ENCODE results near the gene DLK2.
"Not testable (repeated sequence)": the region's sequence is repeated elsewhere in the genome, so short reads cannot be mapped to it uniquely, and the experiment has no call there.

Gene DLK2

GRCh38 chr6:43455531-43456428, at the start of gene DLK2:
Gene DLK2, minus strand, starts transcription at chr6:43455548. Its CDS starts 723 bp downstream, at chr6:43454825.
- DNase-seq, result peak in 3 of 4 experiments; percentile 15 to 48 (median 19)

DNA sequence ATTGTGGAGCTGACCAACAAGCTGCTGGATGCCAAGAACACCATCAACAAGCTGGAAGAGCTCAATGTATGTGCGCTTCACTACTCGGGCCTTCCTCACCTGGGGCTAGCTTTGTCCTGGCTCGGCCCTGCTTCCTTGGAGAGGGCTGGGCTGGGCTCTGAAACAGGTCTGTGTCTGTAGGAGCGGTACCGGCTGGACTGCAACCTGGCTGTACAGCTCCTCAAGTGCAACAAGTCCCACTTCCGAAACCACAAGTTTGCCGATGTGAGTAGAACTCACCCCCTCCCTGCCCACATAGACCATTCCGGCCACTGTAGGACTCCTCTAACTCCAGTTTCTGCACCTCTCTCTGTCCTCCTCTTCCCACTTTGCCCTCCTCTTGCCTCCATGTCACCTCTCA, 48.1 kb upstream of the DLK2 start:
- DNase-seq, result no peak

- DNase-seq, result no peak
These were observed 47.3 kb upstream of the DLK2 start for GRCh38 chr6:43502666-43503065.

DNA sequence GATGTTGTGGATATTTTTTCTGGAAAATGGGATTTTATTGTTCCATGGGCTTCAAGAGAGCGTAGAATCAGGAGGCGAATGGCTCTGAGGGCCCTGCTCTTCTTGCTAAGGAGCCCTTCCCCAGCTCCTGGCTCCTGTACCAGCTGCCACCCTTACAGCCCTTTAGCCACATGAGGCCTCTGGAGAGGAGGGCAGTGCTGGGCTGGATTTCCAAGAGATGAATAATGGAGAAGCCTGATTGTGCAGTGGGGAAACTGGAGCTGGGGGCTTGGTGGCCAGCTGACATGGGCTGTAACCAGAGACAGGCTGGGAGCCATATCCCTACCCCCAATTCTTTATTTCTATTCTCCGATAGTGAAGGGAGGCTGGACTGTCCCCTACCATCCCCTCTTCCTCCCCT, 45.6 kb upstream of the DLK2 start:
- DNase-seq, result no peak

DNA sequence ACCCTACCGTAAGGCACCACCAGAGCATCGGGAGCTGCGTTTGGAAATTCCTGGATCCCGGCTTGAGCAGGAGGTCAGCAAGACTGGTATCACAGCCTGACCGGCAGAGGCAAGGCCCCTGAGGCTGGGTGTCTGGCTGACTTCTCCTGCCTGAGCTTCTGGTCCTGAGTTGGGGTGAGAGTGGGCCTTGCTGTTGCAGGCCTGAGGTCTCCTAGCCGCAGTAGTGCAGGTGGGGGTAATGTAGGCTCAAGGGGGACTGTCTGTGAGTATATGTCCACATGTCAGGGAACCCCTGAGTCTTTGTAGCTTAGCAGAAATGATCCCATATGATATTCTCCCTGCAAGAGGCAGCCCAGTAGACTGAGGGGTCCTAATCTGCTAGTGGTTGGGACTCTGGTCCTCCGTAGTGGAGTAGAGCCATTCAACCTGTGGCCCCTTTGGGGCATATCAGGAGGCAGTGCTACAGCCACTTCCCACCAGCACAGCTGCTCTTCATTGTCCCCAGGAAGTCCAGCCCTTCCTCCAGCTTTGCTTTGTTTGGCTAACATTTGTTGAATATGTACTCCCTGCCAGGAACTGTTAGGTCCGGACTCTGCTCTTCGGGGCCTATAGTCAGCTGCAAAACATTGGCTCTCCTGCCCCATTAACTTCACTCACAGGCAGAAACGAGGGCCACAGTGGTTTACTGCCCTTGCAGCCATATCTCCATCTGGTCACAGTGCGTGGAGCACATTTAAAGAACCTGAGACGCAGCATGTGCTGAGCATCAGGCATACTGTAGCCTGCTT, 43.9 kb upstream of the DLK2 start:
- DNase-seq, result no peak

- not testable (repeated sequence) for DNase-seq
These were observed 42.9 kb upstream of the DLK2 start for GRCh38 chr6:43498291-43498690.

GRCh38 chr6:43497689-43498088, 42.3 kb upstream of the DLK2 start:
- DNase-seq, result no peak

GRCh38 chr6:43497129-43497396, 41.7 kb upstream of the DLK2 start:
- DNase-seq, result no peak

- no peak for DNase-seq
These were observed 41.2 kb upstream of the DLK2 start for GRCh38 chr6:43496370-43497128.

DNA sequence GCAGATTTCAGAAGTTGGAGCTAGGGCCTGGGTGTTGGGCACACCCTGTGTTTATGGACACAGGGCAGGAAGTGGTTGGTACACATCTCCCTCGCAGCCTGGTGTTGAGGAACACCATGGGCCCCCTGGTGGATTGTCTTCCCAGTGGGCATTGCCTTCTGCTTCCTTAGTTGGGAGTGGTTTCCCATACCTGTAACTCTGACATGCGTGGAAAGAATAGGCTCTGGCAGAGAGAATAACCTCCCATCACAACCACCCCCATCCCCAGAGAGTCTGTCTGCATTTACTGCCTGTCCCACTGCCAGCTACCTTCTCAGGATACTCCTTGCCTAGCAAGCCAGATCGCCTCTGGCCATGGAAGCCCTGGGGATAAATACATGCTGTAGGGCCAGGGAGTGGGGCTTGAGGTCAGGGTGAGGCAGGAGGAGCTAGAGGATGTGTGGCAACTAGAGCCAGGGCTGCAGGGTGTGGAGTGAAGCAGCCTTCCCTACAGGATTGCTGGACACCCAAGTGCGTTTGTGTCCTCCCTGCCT, 40.1 kb upstream of the DLK2 start:
- no peak for DNase-seq

DNA sequence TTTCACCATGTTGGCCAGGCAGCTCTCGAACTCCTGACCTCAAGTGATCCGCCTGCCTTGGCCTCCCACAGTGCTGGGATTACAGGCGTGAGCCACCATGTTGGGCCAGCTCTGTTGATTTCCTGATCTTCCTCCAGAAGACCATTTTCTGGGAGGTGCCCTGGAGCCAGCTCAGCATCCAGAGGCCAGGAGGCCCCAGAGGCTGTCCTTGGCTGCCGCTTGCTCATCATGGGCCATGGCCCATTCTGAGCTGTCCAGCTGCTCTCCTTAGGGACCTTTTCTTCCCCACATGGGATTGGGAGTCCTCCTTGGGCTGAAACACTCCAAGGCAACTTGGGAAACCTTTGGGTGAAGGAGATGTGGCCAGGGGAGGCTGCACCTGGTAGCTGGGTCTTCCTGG, 39.4 kb upstream of the DLK2 start:
- no peak for DNase-seq

DNA sequence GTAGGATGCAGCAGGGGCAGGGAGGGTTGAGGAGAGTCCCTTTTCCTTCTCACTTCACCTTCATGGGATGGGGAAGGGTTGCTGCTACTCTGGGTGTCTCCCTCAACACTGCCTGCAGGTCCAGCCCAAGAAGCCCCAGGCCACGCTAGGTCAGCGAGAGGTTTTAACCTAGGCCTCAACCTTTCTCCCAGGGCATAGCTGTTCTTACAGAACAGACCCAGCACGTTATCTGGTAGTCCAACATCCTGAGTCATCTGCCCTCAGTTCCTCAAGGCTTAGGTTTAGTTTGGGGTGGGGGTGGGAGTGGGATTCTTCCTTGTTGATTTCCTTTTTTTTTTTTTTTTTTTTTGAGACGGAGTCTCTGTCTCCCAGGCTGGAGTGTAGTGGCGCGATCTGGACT, 39.0 kb upstream of the DLK2 start:
- DNase-seq, result no peak

DNA sequence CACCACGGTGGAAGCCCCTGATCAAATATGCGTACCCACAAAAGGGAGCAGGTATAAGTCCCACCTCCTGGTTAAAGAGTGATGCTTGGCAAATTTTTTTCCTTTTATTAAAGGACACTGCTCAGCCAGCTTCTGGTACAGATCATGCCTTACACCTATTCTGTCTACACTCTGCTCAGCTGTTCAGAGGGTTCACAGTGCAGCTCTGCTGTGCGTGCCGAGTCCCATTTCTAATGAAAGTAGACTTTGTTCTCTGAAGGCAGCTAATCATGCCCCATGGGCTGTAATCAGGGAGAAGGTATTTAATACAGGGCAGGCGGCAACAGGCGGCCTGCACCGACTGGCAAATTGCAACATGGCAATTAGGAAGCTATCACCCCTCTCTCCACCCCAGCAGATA, 38.5 kb upstream of the DLK2 start:
- no peak for DNase-seq

GRCh38 chr6:43493230-43493629, 37.9 kb upstream of the DLK2 start:
- no peak for DNase-seq

DNA sequence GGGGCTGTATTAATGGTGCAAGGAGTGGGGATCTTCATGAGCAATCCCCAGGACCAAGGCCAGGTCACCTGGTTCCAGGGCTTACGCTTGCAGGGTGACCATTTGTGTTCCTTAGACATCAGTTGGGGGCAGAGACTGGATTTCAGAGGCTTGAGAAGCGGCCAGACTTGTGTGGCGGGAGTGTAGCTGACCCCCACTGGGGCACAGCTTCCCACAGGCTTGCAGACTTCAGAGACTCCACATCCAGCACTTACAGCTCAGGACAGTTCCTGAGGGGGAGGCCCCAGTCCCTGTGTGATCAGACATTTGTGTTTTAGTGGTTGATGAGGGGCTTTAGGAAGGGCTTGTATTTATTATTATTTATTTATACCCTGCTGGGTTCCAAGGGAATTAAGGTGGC, 37.3 kb upstream of the DLK2 start:
- no peak for DNase-seq

GRCh38 chr6:43491750-43492661, 36.7 kb upstream of the DLK2 start:
- DNase-seq, result no peak

DNA sequence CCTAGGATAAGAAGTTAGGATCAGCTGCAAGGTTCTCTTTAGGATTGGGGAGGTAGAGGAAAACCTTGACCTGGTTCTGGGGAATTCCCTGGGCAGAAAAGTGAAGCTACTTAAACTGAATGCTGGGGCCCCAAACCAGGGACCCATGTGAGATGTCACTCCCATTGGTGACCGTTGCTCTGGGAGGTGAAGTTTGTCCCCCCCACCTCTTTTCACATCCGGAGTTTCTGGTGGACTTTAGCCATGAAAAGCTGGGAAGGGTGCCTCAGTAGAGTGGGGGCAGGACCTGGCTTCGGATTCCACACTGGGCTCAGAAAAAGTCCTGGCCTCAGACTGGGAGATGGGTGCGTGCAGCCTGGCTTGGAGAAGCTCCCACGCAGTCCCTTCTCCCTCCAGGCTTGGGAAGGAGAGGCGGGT, 35.2 kb upstream of the DLK2 start:
- no peak for DNase-seq

DNA sequence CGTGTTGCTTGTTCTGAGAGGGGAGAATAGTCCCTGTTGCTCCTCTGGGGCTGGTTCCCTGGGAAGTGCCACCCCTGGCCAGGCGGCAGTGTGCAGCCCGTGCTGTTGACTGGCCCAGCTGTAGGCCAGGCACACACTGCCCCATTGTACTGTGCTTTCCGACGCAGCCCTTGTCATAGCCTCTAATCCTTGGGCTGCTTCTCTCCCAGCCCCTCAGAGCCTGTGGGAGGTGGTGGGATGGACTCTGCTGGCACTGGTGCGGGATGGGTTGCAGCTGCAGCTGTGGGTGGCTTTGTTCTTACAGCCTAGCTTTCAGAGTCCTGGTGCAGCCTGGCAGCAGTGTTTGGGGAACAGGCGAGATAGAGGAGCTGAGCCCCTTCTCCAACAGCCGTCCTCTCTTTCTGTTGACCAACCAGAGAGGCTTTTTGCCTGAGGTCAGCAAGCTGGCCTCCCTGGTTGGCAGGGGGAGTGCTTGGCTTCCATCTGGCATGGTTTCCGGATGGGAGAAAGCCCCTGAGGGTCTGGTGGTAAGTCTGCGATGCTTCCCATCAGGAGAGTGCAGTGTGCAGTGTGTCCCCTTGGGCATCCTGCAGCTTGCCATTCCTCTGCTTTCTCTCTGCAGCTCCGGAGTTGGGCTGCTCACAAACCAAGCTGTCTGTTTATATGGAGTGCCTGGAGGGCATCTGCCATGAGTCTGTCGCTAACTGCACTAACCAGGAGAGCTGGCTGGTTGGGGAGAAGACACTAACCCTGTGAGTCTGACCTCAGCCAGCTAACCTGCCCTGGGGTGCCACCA, 34.1 kb upstream of the DLK2 start:
- DNase-seq, result no peak

DNA sequence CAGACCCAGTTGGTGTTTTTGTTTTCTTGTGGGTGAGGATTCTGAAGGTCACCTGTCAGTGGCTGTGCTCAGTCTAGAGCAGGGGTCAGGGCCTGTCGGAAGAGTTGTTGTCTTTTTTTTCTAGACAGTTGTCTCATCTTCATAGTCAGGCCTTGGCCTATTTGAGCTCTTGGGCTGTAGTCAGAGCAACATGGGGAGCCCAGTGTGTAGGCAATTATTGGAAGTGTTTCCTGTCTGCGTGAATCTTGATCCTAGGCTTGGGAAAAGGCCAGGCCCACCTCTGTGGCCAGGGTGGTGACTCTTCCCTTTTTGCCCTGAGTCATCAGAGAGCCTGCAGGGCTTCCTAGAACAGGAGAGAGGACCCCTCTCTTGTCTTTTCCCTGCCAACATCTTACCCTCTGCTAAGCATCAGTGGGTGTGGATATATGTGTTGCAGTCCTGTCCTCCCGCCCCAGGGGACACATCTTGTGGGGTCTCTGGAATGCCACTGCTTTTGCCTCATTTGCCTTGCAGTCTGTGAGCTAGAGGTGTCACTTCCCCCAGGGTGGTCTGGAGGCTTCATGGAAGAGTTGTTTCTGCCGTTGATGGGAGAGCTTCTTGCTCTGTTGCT, 33.4 kb upstream of the DLK2 start:
- no peak for DNase-seq

DNA sequence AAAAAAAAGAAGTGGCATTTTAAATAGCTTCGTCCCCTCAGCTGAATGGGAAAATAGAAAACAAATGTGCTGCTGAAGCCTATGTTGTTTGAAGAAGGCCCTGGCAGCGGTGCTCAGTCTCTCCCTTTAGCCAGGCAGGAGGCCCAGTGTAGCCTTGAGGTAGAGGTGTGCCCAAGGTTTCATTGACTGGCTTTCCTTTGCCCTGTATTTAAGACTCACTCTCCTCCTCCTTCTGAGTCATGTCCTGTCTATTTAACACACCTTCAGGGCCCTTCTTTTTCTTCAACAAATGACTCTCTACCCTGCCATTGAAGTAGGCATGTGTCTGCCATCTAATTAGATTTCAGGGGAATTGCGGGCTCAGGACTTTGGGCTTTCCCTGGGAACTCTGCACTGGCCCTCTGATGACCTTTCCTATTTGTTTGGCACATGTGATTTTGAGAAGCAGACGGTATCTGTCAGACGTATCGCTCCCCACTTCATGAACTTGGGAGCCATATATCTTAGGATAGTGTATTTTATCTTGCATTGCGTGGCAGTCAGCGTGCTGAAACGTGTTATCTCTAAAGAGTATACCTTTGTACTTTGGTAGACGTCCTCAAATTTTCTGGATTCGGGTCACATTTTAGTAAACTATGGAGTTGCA, 26.4 kb upstream of the DLK2 start:
- DNase-seq, result no peak

All from activated naive CD4-positive, alpha-beta T cell (primary cell).